Colonic mucosa (tissue), 4 donors: ENCODE data around the gene EPS8L2. TPM values are rescaled to one million over a fixed set of nuclear protein-coding genes. Genes with fewer than 3 reads are reported as not detected.
"Not testable (repeated sequence)": the region's sequence is repeated elsewhere in the genome, so short reads cannot be mapped to it uniquely, and the experiment has no call there.

Experiments used
- DNase-seq: peaks from one replicate; pipeline ENCODE4 v3.0.0-alpha.2; 2020
- H3K27ac ChIP-seq: fragments of 200-600 bp; one replicate; pipeline ENCODE4 v1.8.0; 2021
- H3K27me3 ChIP-seq: fragments of 200-600 bp; one replicate; pipeline ENCODE4 v1.8.0; 2021
- H3K36me3 ChIP-seq: fragments of 200-600 bp; one replicate; pipeline ENCODE4 v1.8.0; 2021
- H3K4me1 ChIP-seq: fragments of 200-600 bp; one replicate; pipeline ENCODE4 v1.8.0; 2021; ENCODE audit warnings: mild to moderate bottlenecking
- H3K4me3 ChIP-seq: fragments of 200-600 bp; one replicate; pipeline ENCODE4 v1.8.0; 2021
- H3K9ac ChIP-seq, 2 donors: one replicate each; pipeline ENCODE4 v1.7.0; 2013; ENCODE audit warnings: control low read depth in 2 of 2, low read depth in 2 of 2, low read length in 2 of 2
- H3K9me3 ChIP-seq: fragments of 200-600 bp; one replicate; pipeline ENCODE4 v1.8.0; 2021
- intact Hi-C: fragments of 100-400 bp; cut with DNase I; formaldehyde crosslinking; loops from one replicate; pipeline ENCODE4 v1.14.1; 2022
- total RNA-seq, 2 donors: library from RNA; stranded (reverse); fragmentation: NEBNext Ultra II Directional in 1 of 2; extraction: Animal tissue kit (Norgen Biotek cat#: 25700) in 1 of 2; gene quantifications; one replicate each; pipeline ENCODE4 v1.2.1, GENCODE V29; 2021
- TF ChIP-seq, protein P1 (sequence below): fragments of 200-600 bp; IDR thresholded peaks from one replicate; pipeline ENCODE4 v1.8.0; 2022; ENCODE audit warnings: antibody characterized with exemption, mild to moderate bottlenecking
- donor health status: healthy.
- donor health status: DM: no; HTN: no; CAD: no.
- donor health status: DM: no; HTN: no; CAD: no.

The EPS8L2 gene
- total RNA-seq, 2 donors from 2014 or later = 192 to 254 TPM

DNA sequence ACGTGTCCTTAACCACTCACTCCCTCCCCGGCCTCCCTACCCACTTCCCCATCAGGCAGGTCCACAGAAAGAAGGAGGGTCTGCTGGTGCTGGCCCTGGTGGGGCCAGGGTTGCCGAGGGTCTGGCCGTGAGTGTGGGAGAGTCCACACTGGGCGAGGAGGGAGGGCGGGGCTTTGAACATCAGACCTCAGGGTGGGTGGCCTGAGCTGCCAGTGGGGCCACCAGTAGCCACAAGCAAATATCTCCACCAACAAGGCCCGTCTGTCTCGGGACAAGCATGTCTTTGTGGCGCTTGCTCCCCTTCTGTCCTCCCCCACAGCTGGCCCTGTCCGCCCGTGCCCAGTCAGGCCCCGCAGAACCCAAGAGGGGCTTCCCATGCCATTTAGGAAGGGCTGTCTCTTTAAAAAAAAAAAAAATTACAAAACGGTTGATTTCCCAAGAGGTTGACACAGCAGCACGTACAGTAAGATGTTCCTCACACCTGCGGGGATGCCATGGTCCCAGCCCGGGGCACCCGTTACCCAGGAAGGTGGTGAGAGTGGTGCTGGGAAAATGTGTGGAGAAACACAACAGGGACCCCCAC, 23.6 kb downstream of the EPS8L2 start:
- no peaks in the 10 kb centered on the region for H3K36me3 ChIP-seq
- H3K4me3 ChIP-seq = no peak overlapping the region
- no peak for DNase-seq
- no peaks in the 10 kb centered on the region for H3K9me3 ChIP-seq
- peaks cover 30% of the 10 kb centered on the region for H3K4me1 ChIP-seq
- H3K9ac ChIP-seq = no peak overlapping the region
- peaks cover 5% of the 10 kb centered on the region for H3K27me3 ChIP-seq
- H3K27ac ChIP-seq = no peak overlapping the region
- TF ChIP-seq, protein P1, sequence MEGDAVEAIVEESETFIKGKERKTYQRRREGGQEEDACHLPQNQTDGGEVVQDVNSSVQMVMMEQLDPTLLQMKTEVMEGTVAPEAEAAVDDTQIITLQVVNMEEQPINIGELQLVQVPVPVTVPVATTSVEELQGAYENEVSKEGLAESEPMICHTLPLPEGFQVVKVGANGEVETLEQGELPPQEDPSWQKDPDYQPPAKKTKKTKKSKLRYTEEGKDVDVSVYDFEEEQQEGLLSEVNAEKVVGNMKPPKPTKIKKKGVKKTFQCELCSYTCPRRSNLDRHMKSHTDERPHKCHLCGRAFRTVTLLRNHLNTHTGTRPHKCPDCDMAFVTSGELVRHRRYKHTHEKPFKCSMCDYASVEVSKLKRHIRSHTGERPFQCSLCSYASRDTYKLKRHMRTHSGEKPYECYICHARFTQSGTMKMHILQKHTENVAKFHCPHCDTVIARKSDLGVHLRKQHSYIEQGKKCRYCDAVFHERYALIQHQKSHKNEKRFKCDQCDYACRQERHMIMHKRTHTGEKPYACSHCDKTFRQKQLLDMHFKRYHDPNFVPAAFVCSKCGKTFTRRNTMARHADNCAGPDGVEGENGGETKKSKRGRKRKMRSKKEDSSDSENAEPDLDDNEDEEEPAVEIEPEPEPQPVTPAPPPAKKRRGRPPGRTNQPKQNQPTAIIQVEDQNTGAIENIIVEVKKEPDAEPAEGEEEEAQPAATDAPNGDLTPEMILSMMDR = no peak
- intact Hi-C loops = loop anchor here (5.0 to 10.0 kb wide), 2 partner anchors 67 to 175 kb away; no protein-coding TSS in a partner anchor

DNA sequence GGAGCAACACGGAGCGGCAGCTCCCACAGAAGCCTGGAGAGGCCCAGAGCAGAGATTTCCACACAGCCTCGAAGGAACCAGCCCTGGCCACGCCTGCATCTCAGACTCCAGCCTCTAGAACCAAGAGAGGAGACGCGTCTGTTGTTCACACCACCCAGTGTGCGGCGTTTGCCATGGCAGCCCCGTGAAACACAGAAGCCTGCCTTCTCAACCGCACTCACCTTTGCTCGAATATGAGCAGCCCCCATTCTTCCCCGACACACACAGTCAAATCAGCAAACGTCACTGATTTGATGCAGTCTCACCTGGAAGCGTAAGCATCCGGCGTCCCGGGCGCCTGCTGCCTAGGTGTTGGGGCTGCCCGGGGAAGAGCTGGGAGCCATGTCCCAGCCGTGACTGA, 27.0 kb downstream of the EPS8L2 start:
- no peak for DNase-seq
- H3K9ac ChIP-seq = no peak overlapping the region
- intact Hi-C loops = no loop called here
- TF ChIP-seq, protein P1 = no peak
- H3K4me3 ChIP-seq = no peak overlapping the region
- H3K27ac ChIP-seq = no peak overlapping the region
- H3K4me1 ChIP-seq = peaks cover 5% of the 10 kb centered on the region
- H3K27me3 ChIP-seq = no peaks in the 10 kb centered on the region
- H3K36me3 ChIP-seq = no peaks in the 10 kb centered on the region
- H3K9me3 ChIP-seq = no peaks in the 10 kb centered on the region

DNA sequence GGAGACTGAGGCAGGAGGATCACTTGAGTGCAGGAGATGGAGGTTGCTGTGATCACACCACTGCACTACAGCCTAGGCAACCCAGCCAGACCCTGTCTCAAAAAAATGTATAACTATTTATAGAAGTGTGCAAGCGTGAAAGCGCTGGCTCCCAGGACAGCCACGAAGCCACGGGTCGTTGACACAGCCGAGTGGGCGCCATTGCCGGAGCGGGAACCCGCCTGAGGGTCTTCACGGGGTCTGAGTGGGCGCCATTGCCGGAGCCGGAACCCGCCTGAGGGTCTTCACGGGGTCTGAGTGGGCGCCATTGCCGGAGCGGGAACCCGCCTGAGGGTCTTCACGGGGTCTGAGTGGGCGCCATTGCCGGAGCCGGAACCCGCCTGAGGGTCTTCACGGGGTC, 28.5 kb downstream of the EPS8L2 start:
- H3K4me3 ChIP-seq, H3K9me3 ChIP-seq, DNase-seq, H3K9ac ChIP-seq, H3K36me3 ChIP-seq, H3K27me3 ChIP-seq, intact Hi-C loops, H3K27ac ChIP-seq, H3K4me1 ChIP-seq: not testable (repeated sequence)

DNA sequence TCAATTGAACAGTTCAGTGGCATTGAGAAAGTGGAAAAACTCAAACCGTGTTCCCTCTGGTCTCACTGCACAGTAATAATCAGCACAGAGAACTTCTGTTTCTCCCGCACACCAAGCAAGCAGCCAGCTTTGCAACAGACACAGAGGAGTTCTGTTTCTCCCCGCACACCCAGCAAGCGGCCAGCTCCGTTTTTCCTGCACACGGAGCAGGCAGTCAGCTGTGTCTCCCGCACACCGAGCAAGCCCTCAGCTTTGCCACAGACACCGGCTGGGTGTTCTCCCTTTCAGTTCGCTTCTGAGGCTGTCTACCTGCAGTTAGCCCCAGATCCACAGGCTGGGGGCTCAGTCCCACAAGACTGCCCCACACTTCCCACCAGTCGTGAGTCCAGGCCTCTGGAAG, 31.3 kb downstream of the EPS8L2 start:
- Histone ChIP-seq H3K4me3 (no peak overlapping the region), H3K36me3 (no peaks in the 10 kb centered on the region), H3K4me1 (no peaks in the 10 kb centered on the region), H3K9me3 (no peaks in the 10 kb centered on the region), H3K9ac (no peak overlapping the region), H3K27ac (no peak overlapping the region), H3K27me3 (no peaks in the 10 kb centered on the region)
- intact Hi-C loops = no loop called here
- no peak for DNase-seq
- TF ChIP-seq, protein P1 = no peak

DNA sequence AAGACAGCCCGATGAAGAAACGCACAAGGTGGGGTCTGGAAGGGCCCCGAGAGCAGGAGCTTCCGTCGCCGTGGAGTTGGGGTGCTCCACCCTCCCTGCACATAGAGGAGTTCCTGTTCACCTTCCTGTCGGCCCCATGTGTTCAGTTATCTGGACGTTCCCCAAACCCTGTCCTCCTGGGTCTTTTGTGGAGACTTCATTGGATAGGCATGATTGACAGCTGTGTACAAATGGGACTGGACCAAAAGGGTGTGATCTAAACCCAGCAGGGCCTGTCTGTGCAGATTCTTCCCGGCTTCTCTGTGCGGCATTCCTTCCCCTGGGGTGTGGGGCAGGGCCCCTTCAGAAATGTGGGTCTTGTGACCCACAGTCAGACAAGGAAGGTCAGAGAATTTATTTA, 31.9 kb downstream of the EPS8L2 start:
- intact Hi-C loops, H3K4me3 ChIP-seq, H3K36me3 ChIP-seq, H3K9ac ChIP-seq, H3K9me3 ChIP-seq, DNase-seq, H3K27ac ChIP-seq, H3K4me1 ChIP-seq, H3K27me3 ChIP-seq: not testable (repeated sequence)

DNA sequence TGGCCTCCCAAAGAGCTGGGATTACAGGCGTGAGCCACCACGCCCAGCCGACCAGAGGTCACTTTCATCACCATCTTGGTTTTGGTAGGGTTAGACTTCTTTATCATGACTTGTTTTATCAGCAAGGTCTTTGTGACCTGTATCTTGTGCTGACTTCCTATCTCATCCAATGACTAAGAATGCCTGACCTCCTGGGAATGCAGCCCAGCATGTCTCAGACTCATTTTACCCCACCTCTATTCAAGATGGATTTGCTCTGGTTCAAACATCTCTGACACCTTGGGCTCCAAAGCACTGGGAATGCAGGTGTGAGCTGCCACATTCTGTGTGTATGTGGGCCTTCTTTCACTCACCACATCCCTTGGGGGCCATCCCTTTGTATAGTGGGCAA, 36.1 kb downstream of the EPS8L2 start:
- no peaks in the 10 kb centered on the region for H3K27me3 ChIP-seq
- no peak overlapping the region for H3K9ac ChIP-seq
- no peak overlapping the region for H3K27ac ChIP-seq
- no peaks in the 10 kb centered on the region for H3K4me1 ChIP-seq
- no peaks in the 10 kb centered on the region for H3K9me3 ChIP-seq
- H3K4me3 ChIP-seq = no peak overlapping the region
- DNase-seq = no peak
- intact Hi-C loops = no loop called here
- TF ChIP-seq, protein P1 = no peak
- no peaks in the 10 kb centered on the region for H3K36me3 ChIP-seq
